ENCODE measurements around the gene CUL7.

- TF ChIP-seq SP1 (CRISPR knock-in tag; IDR thresholded peaks at IDR 0.05) = no peak
- TF ChIP-seq E2F8 (IDR thresholded peaks at IDR 0.05; ENCODE audit: low read depth, partially characterized antibody) = no peak
Observed at GRCh38 chr6:43024436-43024835, 29.2 kb downstream of the CUL7 start.
